ENCODE data around the gene SNTG2. TPM values are rescaled to one million over a fixed set of nuclear protein-coding genes. Genes with fewer than 3 reads are reported as not detected.

Gene SNTG2
- total and polyA plus RNA-seq, 7 experiments from 2014 or later = 0.26 to 4.9 (median 3.1) TPM; not detected in 2

GRCh38 chr2:1154710-1155594 is 204.3 kb downstream of the SNTG2 start:
- Mint-ChIP-seq H3K4me3 (no peak overlapping the region), H3K9me3 (no peaks in the 10 kb centered on the region), H3K27ac (no peak overlapping the region), H3K4me1 (peaks cover 0 to 17% (median 5%) of the 10 kb centered on the region in 7 donors), H3K27me3 (no peaks in the 10 kb centered on the region), H3K36me3 (no peaks in the 10 kb centered on the region)
- H3K9me3 ChIP-seq (ENCODE audit: control insufficient read depth in 2 of 3, low read length in 3 of 3) = no peaks in the 10 kb centered on the region
- POLR2A ChIA-PET = no interaction called here
- intact Hi-C loops (cut with micrococcal nuclease) = no loop called here
- H3K27ac ChIP-seq (ENCODE audit: low read depth, low read length) = no peak overlapping the region
- no peaks in the 10 kb centered on the region for H3K27me3 ChIP-seq (ENCODE audit: control insufficient read depth in 2 of 2, insufficient read depth in 2 of 2, low read length in 2 of 2)
- no peaks in the 10 kb centered on the region for H3K36me3 ChIP-seq (ENCODE audit: control insufficient read depth in 2 of 3, insufficient read depth in 3 of 3, low read length in 3 of 3)
- DNase-seq = no peak
- H3K4me3 ChIP-seq (ENCODE audit: low read length) = no peak overlapping the region
- CTCF ChIA-PET = no interaction called here
- ATAC-seq = peak; percentile 12
- H3K4me1 ChIP-seq (ENCODE audit: control insufficient read depth in 2 of 2, insufficient read depth in 2 of 2, low read length in 2 of 2) = peaks cover 0 to 4% of the 10 kb centered on the region in 2 donors

DNA sequence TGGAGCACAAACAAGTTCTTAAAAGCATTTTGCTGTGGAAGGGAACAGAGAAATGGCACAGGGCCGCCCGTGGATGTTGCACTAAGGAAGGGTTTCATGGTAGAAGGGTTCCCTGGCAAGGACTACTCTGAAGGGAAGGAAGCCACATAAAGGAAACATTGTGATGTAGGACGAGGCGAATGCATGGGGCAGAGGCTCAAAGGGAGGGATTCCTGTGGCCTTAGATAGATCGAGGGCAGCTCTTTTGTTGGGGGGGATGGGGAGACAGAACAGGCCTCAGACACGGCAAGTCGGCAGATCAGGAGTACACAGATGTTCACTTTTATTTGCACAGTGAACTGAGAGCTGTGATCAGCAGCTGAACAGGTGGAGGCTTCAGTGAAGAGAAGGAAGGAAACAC is 205.4 kb downstream of the SNTG2 start:
- Histone ChIP-seq H3K4me1 (ENCODE audit: control insufficient read depth in 2 of 2, insufficient read depth in 2 of 2, low read length in 2 of 2) (peaks cover 0 to 4% of the 10 kb centered on the region in 2 donors), H3K27me3 (ENCODE audit: control insufficient read depth in 2 of 2, insufficient read depth in 2 of 2, low read length in 2 of 2) (no peaks in the 10 kb centered on the region), H3K36me3 (ENCODE audit: control insufficient read depth in 2 of 3, insufficient read depth in 3 of 3, low read length in 3 of 3) (no peaks in the 10 kb centered on the region), H3K9me3 (ENCODE audit: control insufficient read depth in 2 of 3, low read length in 3 of 3) (no peaks in the 10 kb centered on the region), H3K4me3 (ENCODE audit: low read length) (no peak overlapping the region), H3K27ac (ENCODE audit: low read depth, low read length) (no peak overlapping the region)
- ATAC-seq = no peak
- CTCF ChIA-PET = no interaction called here
- intact Hi-C loops (cut with micrococcal nuclease) = no loop called here
- Mint-ChIP-seq H3K9me3 (no peaks in the 10 kb centered on the region), H3K36me3 (no peaks in the 10 kb centered on the region), H3K4me1 (peaks cover 0 to 21% (median 9%) of the 10 kb centered on the region in 7 donors), H3K27ac (no peak overlapping the region), H3K27me3 (no peaks in the 10 kb centered on the region), H3K4me3 (no peak overlapping the region)
- POLR2A ChIA-PET = no interaction called here
- no peak for DNase-seq

- Histone ChIP-seq H3K27me3 (ENCODE audit: control insufficient read depth in 2 of 2, insufficient read depth in 2 of 2, low read length in 2 of 2) (no peaks in the 10 kb centered on the region), H3K4me1 (ENCODE audit: control insufficient read depth in 2 of 2, insufficient read depth in 2 of 2, low read length in 2 of 2) (peaks cover 0 to 4% of the 10 kb centered on the region in 2 donors), H3K36me3 (ENCODE audit: control insufficient read depth in 2 of 3, insufficient read depth in 3 of 3, low read length in 3 of 3) (no peaks in the 10 kb centered on the region), H3K4me3 (ENCODE audit: low read length) (no peak overlapping the region), H3K9me3 (ENCODE audit: control insufficient read depth in 2 of 3, low read length in 3 of 3) (no peaks in the 10 kb centered on the region), H3K27ac (ENCODE audit: low read depth, low read length) (no peak overlapping the region)
- H3K27me3 Mint-ChIP-seq = no peaks in the 10 kb centered on the region
- no peak overlapping the region for H3K4me3 Mint-ChIP-seq
- H3K4me1 Mint-ChIP-seq = peaks cover 0 to 25% (median 13%) of the 10 kb centered on the region in 7 donors
- intact Hi-C loops (cut with micrococcal nuclease) = no loop called here
- H3K27ac Mint-ChIP-seq = no peak overlapping the region
- DNase-seq = no peak
- ATAC-seq = no peak
- POLR2A ChIA-PET = no interaction called here
- CTCF ChIA-PET = no interaction called here
- no peaks in the 10 kb centered on the region for H3K36me3 Mint-ChIP-seq
- H3K9me3 Mint-ChIP-seq = no peaks in the 10 kb centered on the region
These were observed 205.9 kb downstream of the SNTG2 start for GRCh38 chr2:1156531-1156930.

DNA sequence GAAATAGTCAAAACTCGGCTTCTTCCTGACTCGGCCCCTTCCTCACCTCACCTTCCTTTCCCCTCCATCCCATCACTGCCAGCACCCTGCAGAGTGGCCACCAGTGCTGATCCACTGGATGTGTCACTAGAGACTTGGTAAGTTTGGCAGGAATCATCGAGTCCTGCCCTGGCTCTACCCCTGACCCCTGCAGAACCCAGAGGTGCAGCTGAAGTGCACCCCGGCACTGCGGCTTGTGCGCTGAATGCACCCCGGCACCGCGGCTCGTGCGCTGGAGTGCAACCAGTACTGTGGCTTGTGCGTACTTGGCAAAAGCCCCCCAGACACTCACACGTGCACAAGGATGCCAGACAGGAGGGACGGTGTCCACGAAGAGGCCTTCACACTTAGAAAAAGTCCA is 206.5 kb downstream of the SNTG2 start:
- no peaks in the 10 kb centered on the region for H3K27me3 Mint-ChIP-seq
- no peaks in the 10 kb centered on the region for H3K27me3 ChIP-seq (ENCODE audit: control insufficient read depth in 2 of 2, insufficient read depth in 2 of 2, low read length in 2 of 2)
- no peaks in the 10 kb centered on the region for H3K36me3 Mint-ChIP-seq
- ChIA-PET CTCF (no interaction called here), POLR2A (no interaction called here)
- H3K9me3 Mint-ChIP-seq = no peaks in the 10 kb centered on the region
- ATAC-seq = no peak
- no peak overlapping the region for H3K27ac Mint-ChIP-seq
- H3K4me1 Mint-ChIP-seq = peaks cover 0 to 25% (median 12%) of the 10 kb centered on the region in 7 donors
- no peaks in the 10 kb centered on the region for H3K36me3 ChIP-seq (ENCODE audit: control insufficient read depth in 2 of 3, insufficient read depth in 3 of 3, low read length in 3 of 3)
- no peak overlapping the region for H3K4me3 ChIP-seq (ENCODE audit: low read length)
- no peak overlapping the region for H3K4me3 Mint-ChIP-seq
- peaks cover 0 to 7% of the 10 kb centered on the region in 2 donors for H3K4me1 ChIP-seq (ENCODE audit: control insufficient read depth in 2 of 2, insufficient read depth in 2 of 2, low read length in 2 of 2)
- intact Hi-C loops (cut with micrococcal nuclease) = no loop called here
- H3K9me3 ChIP-seq (ENCODE audit: control insufficient read depth in 2 of 3, low read length in 3 of 3) = no peaks in the 10 kb centered on the region
- DNase-seq = no peak
- no peak overlapping the region for H3K27ac ChIP-seq (ENCODE audit: low read depth, low read length)

GRCh38 chr2:1159013-1159412 is 208.4 kb downstream of the SNTG2 start:
- Histone ChIP-seq H3K27ac (ENCODE audit: low read depth, low read length) (no peak overlapping the region), H3K4me1 (ENCODE audit: control insufficient read depth in 2 of 2, insufficient read depth in 2 of 2, low read length in 2 of 2) (peaks cover 0 to 22% of the 10 kb centered on the region in 2 donors), H3K27me3 (ENCODE audit: control insufficient read depth in 2 of 2, insufficient read depth in 2 of 2, low read length in 2 of 2) (no peaks in the 10 kb centered on the region), H3K4me3 (ENCODE audit: low read length) (no peak overlapping the region), H3K36me3 (ENCODE audit: control insufficient read depth in 2 of 3, insufficient read depth in 3 of 3, low read length in 3 of 3) (no peaks in the 10 kb centered on the region), H3K9me3 (ENCODE audit: control insufficient read depth in 2 of 3, low read length in 3 of 3) (peaks cover 0 to 6% (median 0%) of the 10 kb centered on the region in 3 experiments)
- CTCF ChIA-PET = no interaction called here
- peaks cover 0 to 15% (median 4%) of the 10 kb centered on the region in 11 donors for H3K9me3 Mint-ChIP-seq
- H3K4me1 Mint-ChIP-seq = peaks cover 17 to 39% (median 28%) of the 10 kb centered on the region in 7 donors
- ATAC-seq (no peak), DNase-seq (no peak)
- H3K4me3 Mint-ChIP-seq = no peak overlapping the region
- H3K27ac Mint-ChIP-seq = no peak overlapping the region
- no peaks in the 10 kb centered on the region for H3K27me3 Mint-ChIP-seq
- peaks cover 0 to 14% (median 4%) of the 10 kb centered on the region in 5 donors for H3K36me3 Mint-ChIP-seq
- intact Hi-C loops (cut with micrococcal nuclease) = no loop called here
- POLR2A ChIA-PET = no interaction called here

- Histone ChIP-seq H3K27me3 (ENCODE audit: control insufficient read depth in 2 of 2, insufficient read depth in 2 of 2, low read length in 2 of 2) (no peaks in the 10 kb centered on the region), H3K9me3 (ENCODE audit: control insufficient read depth in 2 of 3, low read length in 3 of 3) (peaks cover 0 to 6% (median 0%) of the 10 kb centered on the region in 3 experiments), H3K4me3 (ENCODE audit: low read length) (no peak overlapping the region), H3K4me1 (ENCODE audit: control insufficient read depth in 2 of 2, insufficient read depth in 2 of 2, low read length in 2 of 2) (peaks cover 0 to 23% of the 10 kb centered on the region in 2 donors), H3K36me3 (ENCODE audit: control insufficient read depth in 2 of 3, insufficient read depth in 3 of 3, low read length in 3 of 3) (no peaks in the 10 kb centered on the region), H3K27ac (ENCODE audit: low read depth, low read length) (peak overlapping the region; percentile 67)
- POLR2A ChIA-PET = interaction anchor here (0.8 kb wide), 1 partner anchor 71 kb away, joined by 3 read pairs; no protein-coding TSS in a partner anchor
- CTCF ChIA-PET = no interaction called here
- intact Hi-C loops (cut with micrococcal nuclease) = loop anchor here in 1 of 2 donors (10.0 kb wide), 1 partner anchor 353 kb away; no protein-coding TSS in a partner anchor
- Mint-ChIP-seq H3K9me3 (peaks cover 0 to 30% (median 4%) of the 10 kb centered on the region in 11 donors), H3K4me3 (peak overlapping the region in 9 of 10 donors; percentile 12 to 89 (median 80)), H3K27me3 (no peaks in the 10 kb centered on the region), H3K36me3 (peaks cover 0 to 20% (median 4%) of the 10 kb centered on the region in 5 donors), H3K27ac (peak overlapping the region; percentile 91 to 100 (median 96)), H3K4me1 (peaks cover 20 to 66% (median 52%) of the 10 kb centered on the region in 7 donors)
- ATAC-seq (no peak), DNase-seq (no peak)
These were observed 211.6 kb downstream of the SNTG2 start for GRCh38 chr2:1162246-1162645.

Measured in naive thymus-derived CD4-positive, alpha-beta T cell (primary cell).